Spleen (tissue), 7 donors: ENCODE results near the gene SLC9C1.

Experiments
- CTCF ChIP-seq, 11 experiments: fragments of 200-600 bp in 7 of 11; fragments of 450-650 bp in 4 of 11; sonication (generic) in 4 of 11; IDR thresholded peaks in 8 of 11; conservative IDR thresholded peaks in 3 of 11; 1 replicate in 7 of 11; 2 replicates in 4 of 11; pipeline versions ENCODE4 v1.4.0 to v1.8.0; 2016 to 2021; ENCODE audit warnings: antibody characterized with exemption in 11 of 11, inconsistent platforms in 4 of 11, mild to moderate bottlenecking in 1 of 11
- POLR2A ChIP-seq, 3 donors: fragments of 450-650 bp; IDR thresholded peaks; one replicate each; pipeline ENCODE4 v1.5.1; 2017; ENCODE audit warnings: antibody characterized with exemption in 3 of 3, mild to moderate bottlenecking in 1 of 3
- donor health status: DM: no; HTN: no; CAD: no; lungs with moderate emphysema.
- donor health status: DM: no; HTN: no; CAD: no.
- donor health status: DM: no; HTN: no; CAD: no.

GRCh38 chr3:112104774-112105173, 189.2 kb downstream of the SLC9C1 start:
- no peak for TF ChIP-seq CTCF (IDR thresholded peaks at IDR 0.05 in 8 of 11, conservative IDR thresholded peaks at IDR 0.05 in 3 of 11)
- TF ChIP-seq POLR2A (IDR thresholded peaks at IDR 0.05), result no peak
